Measurements from ENCODE around the gene RRP15.
A peak's percentile ranks its signal among the peaks of the same experiment; 100 is the strongest.

Gene RRP15

DNA sequence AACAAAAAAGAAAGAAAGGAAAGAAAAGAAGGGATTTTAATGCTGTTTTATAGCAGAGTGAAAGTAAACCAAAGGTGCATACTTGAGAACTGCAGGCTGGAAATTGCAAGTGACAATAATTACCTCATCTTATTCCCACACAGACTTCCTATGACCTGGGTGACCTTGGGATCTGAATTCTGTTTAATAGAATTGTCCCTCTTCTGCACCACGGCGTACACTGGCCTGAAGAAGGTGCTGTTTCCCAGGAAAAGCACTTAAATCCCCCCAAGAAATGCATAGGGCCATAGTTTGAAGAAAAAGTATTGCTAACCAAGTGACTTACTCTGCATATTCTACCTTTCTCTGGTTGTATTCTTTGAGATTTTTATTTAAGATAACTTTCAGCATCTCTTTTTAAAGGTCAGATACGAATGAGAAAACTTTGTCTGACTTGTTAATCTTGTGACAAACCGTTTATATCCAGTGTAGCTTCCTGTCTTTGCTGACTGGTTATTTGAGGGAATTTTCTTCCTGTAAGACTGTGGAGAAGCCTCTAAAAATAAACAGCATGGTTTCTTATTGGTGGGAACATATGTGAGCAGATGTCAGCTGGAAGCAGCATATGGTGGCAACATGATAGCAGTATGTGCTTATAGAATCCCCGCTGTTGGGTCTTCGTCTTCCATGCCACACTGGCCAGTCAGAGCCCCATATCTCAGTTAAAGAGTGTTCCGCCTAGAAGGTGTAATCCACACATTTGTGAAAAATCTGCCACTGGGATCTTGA lies 76.4 kb downstream of the RRP15 start:
- no peak for DNase-seq (ENCODE audit: low read depth in 4 of 4, low spot score in 1 of 4)

DNA sequence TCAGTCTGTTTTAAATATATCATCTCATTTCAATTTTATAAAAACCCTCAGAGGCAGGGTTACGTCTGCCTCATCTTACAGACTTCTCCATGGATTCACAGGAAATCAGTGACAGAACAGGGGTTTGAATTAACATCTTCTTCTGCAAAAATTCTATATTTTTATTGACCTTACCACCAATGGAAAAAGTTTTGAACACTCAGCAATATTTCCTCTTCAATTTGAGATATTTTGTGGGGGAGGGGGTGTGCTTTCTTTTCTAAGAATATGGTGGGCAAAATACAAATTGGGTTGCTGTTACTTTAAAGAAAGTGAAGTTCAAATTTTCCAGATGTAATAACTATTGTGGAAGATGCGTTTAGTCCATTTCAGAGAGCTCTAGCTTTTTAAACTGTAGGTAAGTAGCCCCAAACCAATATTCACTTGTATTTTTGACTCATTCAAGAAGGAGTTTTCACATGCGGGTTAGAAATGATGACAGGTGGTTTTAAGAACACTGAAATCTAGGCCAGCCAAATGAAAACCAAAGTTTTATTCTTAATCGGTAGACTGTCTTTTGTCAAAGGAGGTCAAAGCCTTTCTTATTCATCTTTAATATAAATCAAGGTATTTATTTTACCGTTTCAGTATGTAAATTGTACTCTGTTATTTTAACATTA lies 77.5 kb downstream of the RRP15 start:
- DNase-seq (ENCODE audit: low read depth in 4 of 4, low spot score in 1 of 4), result no peak

DNA sequence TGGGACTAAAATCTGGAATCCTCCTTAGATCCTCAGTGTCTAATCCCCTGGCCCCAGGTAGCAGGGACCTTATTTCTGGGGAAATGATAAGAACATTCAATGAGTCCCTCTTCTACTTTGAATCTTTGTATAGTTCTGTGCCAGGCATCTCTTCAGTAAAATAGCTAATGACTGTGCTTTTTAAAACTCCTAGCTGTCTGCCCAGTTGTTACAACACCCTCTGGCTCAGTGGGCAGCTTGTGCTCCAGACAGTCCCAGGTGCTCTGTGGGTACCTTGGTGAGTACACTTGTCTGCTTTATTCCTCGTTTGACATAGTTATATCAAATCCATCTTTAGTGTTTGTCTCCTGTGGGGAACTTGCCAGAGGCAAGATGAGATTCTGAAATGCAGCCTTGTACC lies 78.0 kb downstream of the RRP15 start:
- DNase-seq (ENCODE audit: low read depth in 4 of 4, low spot score in 1 of 4), result no peak

DNA sequence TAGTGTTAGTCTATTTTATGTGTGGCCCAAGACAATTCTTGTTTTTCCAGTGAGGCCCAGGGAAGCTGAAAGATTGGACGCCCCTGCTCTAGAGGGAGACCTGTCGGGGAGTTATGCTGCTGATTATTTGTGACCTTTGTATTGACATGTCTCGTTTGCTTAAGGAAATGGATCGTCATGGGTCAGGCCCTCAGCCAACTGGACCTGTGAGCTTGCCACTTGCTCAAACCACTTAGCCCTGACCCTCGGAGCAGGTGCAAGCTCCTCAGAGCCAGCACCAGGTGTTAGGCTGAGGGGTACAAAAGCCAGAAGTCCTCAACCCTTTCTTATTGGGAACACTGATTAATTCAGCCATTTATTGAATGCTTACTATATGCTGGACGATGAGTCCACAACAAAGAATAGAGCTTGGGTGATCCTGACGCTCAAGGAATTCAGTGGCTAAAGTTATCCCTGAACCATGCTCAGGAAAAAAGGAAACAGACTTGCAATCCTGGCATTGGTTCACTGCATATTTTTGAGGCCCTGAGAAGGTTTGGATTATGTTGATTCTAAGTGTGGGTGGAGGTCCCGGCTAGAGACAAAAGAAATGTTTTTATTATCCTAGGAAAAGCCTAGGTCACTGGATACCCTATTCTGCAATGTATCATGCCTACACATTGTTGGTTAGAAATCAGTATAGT lies 79.1 kb downstream of the RRP15 start:
- DNase-seq (ENCODE audit: low read depth in 4 of 4, low spot score in 1 of 4), result no peak

DNA sequence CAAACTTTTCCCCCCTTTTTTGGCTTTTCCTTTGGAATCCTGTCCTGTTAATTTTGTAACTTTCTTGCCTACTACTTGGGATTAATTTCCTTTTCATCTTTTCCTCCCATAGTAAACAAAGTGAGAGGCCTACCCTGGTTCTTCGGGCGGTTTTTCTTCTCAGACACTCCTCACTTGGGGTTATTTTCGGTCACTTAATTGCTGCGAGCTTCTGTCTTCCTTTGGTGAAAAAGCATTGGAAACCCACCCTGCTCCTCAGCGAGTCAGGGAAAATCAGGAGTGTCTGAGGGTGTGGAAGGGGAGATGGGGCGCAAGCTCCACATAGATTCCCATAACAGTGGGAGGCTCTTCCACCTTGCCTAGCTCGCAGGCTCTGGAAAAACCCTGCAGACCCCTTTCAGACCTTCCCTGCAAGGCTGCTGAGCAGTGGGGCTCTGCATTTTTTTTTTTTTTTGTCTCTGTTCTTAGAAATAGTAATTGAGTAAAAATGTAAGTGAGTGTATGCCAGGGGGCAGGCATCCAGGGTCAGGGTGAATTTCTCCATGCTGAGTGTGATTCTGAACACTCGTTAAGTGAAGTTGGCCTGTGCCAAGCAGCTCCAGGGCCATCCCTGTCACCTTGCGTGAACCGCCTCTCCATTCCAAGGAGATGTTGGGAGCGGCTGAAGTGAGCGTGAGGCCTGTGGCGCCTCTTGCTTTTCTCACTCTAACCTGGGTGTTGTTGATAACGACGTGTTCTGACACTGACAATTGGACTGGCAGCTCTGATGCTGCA lies 80.3 kb downstream of the RRP15 start:
- no peak for DNase-seq (ENCODE audit: low read depth in 4 of 4, low spot score in 1 of 4)

DNA sequence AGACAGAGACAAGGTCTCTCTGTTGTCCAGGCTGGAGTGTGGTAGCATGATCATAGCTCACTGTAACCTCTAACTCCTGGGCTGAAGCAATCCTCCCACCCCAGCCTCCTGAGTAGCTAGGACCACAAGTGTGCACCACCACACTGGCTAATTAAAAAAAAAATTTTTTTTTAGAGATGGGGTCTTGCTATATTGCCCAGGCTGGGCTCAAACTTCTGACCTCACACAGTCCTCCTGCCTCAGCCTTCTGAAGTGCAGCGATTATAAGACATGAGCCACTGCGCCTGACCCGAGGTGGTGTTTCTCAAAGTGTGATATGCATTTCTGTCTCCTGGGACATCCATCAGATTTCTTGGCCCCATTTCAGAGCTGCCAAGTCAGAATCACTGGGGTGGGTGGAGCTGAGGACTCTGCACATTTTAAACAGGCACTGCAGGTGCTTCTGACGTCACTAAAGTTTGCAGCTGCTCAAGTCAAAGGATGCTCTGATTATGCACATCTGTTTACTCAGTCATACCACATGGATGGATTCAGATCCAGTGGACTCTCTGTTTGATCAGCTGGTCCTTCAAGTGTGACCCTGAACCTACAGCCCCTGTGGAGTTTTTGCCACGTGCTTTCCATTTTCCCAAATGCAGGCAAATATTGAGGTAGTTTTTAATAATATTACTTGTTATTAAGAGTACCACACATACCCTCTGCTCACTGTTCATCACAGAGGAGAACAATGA lies 81.4 kb downstream of the RRP15 start:
- DNase-seq (ENCODE audit: low read depth in 4 of 4, low spot score in 1 of 4), result no peak

DNA sequence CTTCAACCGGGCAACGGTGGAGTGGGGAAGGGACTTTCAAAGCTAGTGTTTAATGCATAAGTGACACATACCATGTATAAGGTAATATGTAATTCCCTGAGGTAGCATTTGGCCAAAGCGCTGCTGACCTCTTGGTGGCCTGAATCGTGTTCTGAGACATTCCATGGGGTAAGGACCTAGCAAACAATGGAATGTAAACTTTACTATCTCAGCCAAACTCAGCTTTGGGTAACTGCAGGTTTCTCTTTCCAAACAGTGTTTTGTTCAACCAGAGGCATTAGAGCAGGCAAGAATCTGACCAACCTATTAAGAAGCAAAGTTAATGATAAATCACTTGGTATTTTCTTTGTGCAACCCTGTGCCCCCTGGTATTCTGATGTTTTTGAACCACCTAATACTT lies 82.0 kb downstream of the RRP15 start:
- no peak for DNase-seq (ENCODE audit: low read depth in 4 of 4, low spot score in 1 of 4)

DNA sequence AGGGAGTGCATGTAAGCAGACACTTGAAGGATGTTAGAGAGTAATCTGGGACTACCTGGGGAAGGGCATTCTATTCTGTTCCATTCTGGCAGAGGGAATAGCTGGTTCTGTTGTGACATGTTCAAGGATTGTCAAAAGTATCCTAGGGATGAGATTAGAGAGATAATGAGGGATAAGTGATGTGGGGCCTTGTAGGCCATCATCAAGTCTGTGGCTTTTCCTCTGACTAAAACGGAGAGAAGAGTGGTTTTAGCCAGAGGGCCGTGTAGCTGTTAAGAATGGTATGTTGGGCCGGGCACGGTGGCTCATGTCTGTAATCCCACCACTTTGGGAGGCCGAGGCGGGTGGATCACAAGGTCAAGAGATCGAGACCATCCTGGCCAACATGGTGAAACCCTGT lies 83.6 kb downstream of the RRP15 start:
- no peak for DNase-seq (ENCODE audit: low read depth in 4 of 4, low spot score in 1 of 4)

DNA sequence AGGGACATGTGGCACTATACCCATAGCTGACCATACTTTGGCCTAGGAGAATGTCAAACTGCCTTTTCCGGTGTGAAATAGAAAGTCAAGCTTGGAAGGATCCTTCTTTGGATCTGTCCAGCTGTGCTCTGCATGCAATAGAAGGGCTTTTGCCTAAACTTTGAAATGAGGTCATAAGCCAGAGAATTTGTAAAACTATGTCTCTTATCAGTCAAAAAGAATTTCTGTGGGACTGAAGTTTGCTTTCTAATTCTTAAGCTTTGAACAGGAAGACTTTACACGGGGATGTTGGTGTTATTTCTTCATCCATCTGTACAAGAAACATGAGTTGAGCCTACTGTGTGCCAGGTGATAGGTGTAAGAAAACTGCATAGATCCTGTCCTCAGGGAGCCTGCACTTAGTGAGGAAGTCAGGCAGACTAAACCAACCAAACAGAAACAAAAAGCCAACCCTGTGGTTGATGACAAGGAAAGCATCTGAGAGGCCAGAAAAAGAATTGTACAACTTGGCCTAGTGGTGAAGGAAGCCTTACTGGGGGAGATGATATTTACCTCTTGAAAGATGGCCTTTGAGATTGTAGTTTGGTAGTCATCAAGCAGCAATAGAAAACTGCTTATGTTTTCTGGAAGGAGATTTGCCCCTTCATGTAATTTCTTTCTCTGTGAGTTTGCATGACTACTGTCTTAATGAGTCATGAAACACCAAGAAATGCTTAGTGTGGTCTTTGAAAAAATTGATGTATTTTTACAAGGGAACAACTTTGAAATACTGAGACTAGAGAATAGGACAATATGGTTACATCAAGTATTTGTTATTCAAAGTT lies 84.8 kb downstream of the RRP15 start:
- no peak for DNase-seq (ENCODE audit: low read depth in 4 of 4, low spot score in 1 of 4)

DNA sequence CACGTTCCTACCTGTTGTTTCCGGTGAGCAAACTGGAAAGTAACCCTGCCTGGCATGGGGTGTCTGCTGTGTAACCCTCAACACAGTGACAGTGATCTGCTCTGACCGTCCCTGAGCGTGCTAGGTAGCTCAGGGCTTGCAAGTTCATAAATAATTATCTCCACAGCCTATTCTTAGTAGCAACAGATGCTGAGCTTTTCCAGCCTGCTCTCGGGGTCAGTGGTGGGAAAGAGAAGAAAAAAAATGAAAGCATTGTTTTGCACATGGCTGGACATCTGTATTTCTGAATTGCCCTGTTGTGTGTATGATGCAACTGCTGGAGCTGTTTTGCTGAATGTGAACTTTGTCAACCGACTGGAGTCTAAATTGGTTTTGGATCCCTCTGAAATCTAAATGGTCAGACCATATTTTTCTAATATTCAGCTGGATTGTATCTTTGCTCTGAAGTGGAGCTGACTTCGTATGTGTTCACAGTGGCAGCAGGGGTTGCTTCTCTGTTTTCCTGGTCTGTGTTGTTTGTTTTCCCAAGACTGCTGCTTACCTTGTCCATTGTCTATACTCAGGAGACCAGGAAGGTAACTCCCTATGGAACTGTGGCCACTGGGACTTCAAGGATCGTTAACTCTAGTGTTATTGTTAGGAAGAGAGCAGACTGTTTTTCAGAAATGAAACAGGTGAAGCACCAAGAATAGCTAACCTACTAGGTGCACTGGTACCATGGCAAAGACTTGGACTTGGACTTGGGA lies 87.0 kb downstream of the RRP15 start:
- DNase-seq (ENCODE audit: low read depth in 4 of 4, low spot score in 1 of 4), result no peak

DNA sequence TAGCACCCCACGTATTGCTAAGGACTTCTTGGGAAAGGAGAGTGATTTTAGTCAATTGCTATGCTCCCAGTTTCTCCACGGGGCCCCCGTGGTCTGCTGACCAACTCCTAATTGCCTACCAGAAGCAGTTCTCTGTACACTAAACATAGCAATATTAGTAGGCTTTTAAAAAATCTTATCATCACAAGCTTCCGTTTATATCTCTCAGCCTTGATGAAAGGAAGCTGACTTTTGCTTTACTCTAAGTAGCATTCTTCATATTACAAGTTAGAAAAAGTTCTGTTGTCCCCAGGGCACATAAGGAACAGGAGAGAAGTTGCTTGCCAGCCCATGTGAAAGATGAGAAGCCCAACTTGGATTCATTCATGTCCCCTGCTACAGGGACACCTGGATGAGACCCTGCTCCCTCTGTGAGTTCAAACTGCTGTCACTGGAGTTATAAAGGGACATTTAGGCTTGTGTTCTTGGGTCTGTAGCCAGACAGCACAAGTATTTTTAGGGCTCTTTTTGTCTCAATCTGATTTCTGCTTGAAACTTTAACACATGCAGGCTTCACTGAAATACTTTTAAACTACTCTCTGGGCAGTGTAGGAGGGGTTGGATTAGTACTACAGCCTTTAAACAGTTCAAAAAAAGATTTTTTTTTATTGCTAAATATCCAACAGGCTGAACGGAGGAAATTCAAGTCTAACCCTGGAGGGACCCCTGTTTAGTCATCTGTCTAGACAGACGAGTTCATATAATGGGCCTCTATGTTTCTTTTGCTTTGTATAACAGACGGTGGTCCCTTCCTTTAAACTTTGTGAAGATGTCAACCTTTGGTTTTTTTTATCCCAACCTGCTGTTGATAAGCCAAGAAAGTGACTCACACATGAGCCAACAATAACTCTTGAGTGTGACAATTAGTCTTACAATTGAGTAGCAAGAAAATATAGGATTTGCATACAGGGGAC lies 89.6 kb downstream of the RRP15 start:
- no peak for DNase-seq (ENCODE audit: low read depth in 4 of 4, low spot score in 1 of 4)

DNA sequence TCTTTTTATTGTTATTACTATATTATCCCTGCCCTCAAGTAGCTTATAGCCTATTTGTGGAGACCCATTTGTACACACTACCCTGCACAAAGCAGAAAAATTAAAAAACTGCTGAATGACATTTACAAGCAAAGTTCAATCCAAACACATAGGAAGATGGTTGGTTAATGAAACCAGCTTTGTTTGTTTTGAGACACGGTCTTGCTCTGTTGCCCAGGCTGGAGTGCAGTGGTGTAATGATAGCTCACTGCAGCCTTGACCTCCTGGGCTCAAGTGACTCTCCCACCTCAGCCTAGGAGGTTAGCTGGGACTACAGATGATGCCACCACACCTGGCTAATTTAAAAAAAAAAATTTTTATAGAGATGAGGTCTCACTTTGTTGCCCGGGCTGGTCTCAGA lies 91.6 kb downstream of the RRP15 start:
- no peak for DNase-seq (ENCODE audit: low read depth in 4 of 4, low spot score in 1 of 4)

DNA sequence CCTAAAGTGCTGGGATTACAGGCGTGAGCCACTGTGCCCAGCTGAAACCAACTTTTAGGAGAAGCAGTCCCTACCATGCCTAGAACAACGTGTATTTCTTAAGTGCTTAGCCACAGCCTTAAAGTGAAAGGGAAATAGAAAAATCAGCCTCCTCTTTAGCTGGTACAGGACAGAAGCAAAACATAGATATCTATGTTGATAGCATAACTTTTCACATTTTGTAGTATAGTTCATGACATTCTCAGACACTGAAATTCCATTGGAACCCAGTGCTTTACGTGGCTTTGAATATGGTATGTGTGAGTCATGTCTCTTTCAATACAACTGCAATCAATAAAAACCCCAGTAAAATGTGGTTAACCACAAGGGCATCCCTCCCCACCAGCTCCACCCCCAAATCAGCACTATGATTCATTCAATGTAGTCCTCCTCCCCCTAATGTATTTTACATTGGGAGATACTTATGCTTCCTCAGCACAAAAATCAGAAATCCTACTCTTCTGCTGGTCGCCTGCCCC lies 92.1 kb downstream of the RRP15 start:
- peak; percentile 13 to 51 (median 35) for DNase-seq (ENCODE audit: low read depth in 4 of 4, low spot score in 1 of 4)

DNA sequence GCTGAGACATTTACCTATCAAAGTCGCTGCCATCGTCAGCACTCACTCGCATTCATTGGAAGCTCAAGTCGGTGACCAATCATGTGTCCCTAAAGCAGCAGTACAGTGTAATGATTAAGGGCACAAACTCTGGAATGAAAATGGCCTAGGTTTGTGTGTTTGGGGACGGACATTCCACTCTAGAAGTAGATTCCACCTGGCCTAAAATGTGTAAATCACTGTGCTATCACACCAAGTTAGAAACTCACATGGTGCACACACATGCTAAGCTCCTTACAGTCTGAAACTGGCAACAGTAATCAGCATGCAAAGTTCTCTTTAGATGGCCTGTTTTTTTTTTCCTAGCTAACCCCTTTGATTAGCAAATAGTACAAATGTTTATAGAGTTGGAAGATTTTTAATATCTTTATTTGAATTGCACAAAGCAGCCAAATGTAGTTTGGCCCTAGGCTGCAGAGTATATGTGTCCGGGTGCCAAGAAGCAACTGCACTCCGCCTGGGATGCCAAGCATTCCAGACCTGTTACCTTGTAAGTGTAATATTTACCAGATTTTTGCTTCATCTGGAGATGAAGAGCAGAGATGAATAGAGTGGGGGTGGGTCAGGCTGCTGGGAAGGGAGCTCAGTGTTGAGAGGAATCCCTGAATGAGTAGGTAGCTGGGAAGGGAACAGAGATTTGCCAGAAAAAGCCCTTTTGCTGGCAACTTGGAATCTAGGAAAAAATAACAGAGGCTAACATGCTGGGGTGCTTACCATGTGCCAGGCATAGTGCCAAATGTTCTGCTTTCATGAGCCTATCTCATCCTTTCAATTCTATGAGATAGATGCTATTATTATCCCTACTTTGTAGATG lies 95.3 kb downstream of the RRP15 start:
- DNase-seq (ENCODE audit: low read depth in 4 of 4, low spot score in 1 of 4), result no peak

DNA sequence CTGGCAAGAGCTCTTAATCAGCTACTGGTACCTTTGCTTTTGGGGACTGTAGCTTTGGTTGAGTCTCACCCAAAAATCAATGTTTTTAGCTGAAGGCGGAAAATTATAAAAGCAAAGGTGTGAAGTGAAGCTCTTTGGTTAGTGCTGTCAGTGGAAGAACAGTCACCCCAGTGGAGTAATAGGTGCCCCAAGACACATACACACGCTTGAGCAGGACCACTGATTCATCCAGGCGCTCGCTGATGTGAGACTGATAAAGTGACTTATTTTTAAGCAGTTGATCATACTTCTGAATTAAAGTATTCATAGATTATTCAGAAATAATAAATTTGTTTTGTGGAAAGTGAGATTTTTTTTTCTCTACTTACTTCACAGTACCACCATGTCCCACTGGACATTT lies 97.2 kb downstream of the RRP15 start:
- DNase-seq (ENCODE audit: low read depth in 4 of 4, low spot score in 1 of 4), result no peak

DNA sequence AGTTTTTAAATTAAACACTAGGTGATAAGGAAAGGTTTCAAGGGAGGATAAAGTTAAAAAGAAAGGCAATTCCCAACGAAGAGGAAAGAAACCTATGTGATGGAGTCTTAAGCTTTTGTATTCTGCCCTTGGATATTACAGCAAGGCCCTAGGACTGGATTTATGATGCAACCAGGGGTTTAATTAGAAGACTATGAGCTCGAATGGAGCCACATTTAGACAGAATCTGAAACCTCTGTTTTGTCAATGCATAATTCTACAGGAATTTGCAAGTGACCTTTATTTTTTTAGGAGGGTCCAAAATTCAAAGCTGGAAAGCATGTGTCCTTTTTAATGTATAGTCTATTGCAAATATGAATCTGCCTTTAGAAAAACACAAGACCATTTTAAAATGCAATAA lies 98.0 kb downstream of the RRP15 start:
- DNase-seq (ENCODE audit: low read depth in 4 of 4, low spot score in 1 of 4), result no peak

DNA sequence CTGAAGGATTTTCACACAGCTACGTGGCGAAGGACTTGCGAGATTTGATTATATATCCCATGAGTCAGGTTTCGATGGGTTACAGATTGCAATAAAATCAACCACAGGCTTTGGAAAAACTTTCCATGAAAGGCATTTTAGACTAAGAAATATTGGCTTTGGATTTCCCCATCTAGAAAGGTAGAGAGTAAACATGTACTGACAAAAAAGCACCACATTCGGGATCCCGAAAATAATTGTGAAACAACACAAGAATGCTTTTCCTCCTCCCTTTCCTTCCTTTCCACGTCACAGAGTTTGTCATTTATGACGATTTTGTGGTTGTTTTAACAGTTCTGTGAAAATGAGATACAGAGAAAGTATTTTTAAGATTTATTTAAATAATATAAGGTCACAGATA lies 98.6 kb downstream of the RRP15 start:
- DNase-seq (ENCODE audit: low read depth in 4 of 4, low spot score in 1 of 4), result no peak
